HG02798 (cell line): ENCODE measurements around the gene KRTAP5-4.
"Not testable (repeated sequence)": the region's sequence is repeated elsewhere in the genome, so short reads cannot be mapped to it uniquely, and the experiment has no call there.

Experiments used
- ATAC-seq: cut with Tn5 transposase; IDR thresholded peaks from one replicate; pipeline ENCODE4 v1.9.1; 2021; ENCODE audit warnings: mild to moderate bottlenecking; ENCODE audit not compliant: unreplicated experiment, poor library complexity

The KRTAP5-4 gene

GRCh38 chr11:1639666-1640065, 17.7 kb upstream of the KRTAP5-4 start:
- ATAC-seq = no peak

- no peak for ATAC-seq
Measured at GRCh38 chr11:1639102-1639620, 17.2 kb upstream of the KRTAP5-4 start.

- ATAC-seq = no peak
Measured at GRCh38 chr11:1638344-1638743, 16.4 kb upstream of the KRTAP5-4 start.

- ATAC-seq = no peak
Measured at GRCh38 chr11:1637628-1638027, 15.7 kb upstream of the KRTAP5-4 start.

- no peak for ATAC-seq
Measured at GRCh38 chr11:1636291-1636950, 14.5 kb upstream of the KRTAP5-4 start.

GRCh38 chr11:1633864-1634263, 11.9 kb upstream of the KRTAP5-4 start:
- ATAC-seq = no peak

- no peak for ATAC-seq
Measured at GRCh38 chr11:1632053-1632714, 10.2 kb upstream of the KRTAP5-4 start.

- ATAC-seq = no peak
Measured at GRCh38 chr11:1631066-1631568, 9.2 kb upstream of the KRTAP5-4 start.

- ATAC-seq = no peak
Measured at GRCh38 chr11:1630271-1630670, 8.3 kb upstream of the KRTAP5-4 start.

- ATAC-seq = no peak
Measured at GRCh38 chr11:1629326-1630185, 7.6 kb upstream of the KRTAP5-4 start, which contains the start of gene KRTAP5-5. TSS of gene KRTAP5-5 (plus strand) at chr11:1629775. CDS start at chr11:1629841, 66 bp downstream.

GRCh38 chr11:1628506-1629325, 6.8 kb upstream of the KRTAP5-4 start:
- ATAC-seq = no peak

GRCh38 chr11:1625541-1625940, 3.6 kb upstream of the KRTAP5-4 start:
- ATAC-seq = no peak

- no peak for ATAC-seq
Measured at GRCh38 chr11:1624621-1625020, 2.7 kb upstream of the KRTAP5-4 start.

- no peak for ATAC-seq
Measured at GRCh38 chr11:1623716-1624115, 1.8 kb upstream of the KRTAP5-4 start.

- no peak for ATAC-seq
Measured at GRCh38 chr11:1619449-1619848, 2.5 kb downstream of the KRTAP5-4 start.

- no peak for ATAC-seq
Measured at GRCh38 chr11:1618231-1618630, 3.7 kb downstream of the KRTAP5-4 start.

- no peak for ATAC-seq
Measured at GRCh38 chr11:1608363-1608762, 13.6 kb downstream of the KRTAP5-4 start, which contains the start of gene KRTAP5-3. TSS of gene KRTAP5-3 (minus strand) at chr11:1608463. CDS start at chr11:1608385, 78 bp downstream.

- ATAC-seq = not testable (repeated sequence)
Measured at GRCh38 chr11:1607901-1608300, 14.0 kb downstream of the KRTAP5-4 start.

GRCh38 chr11:1607156-1607845, 14.6 kb downstream of the KRTAP5-4 start:
- not testable (repeated sequence) for ATAC-seq
